ENCODE data around the gene EXOC6B.

DNA sequence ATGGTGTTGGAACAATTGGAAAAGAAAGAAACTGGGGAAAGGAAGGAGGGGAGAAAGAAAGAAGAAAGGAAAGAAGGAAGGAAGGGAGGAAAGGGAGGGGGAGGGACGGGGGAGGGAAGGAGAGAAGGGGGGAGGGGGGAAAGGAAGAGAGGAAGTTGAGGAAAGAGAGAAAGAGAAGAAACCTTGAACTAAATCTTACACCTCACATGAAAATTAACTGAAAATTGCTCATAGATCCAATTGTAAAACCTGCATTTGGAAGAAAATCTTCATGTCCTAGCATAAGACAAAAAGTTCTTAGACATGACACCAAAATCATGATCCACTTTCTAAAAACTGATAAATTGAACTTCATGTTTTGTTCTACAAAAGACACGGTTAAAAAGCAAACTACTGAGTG lies 163.8 kb downstream of the EXOC6B start:
- TF ChIP-seq CTCF (IDR thresholded peaks at IDR 0.05) (no peak), POLR2A (IDR thresholded peaks at IDR 0.05) (no peak)
